ENCODE measurements around the gene JARID2.

- TF ChIP-seq, protein P1, sequence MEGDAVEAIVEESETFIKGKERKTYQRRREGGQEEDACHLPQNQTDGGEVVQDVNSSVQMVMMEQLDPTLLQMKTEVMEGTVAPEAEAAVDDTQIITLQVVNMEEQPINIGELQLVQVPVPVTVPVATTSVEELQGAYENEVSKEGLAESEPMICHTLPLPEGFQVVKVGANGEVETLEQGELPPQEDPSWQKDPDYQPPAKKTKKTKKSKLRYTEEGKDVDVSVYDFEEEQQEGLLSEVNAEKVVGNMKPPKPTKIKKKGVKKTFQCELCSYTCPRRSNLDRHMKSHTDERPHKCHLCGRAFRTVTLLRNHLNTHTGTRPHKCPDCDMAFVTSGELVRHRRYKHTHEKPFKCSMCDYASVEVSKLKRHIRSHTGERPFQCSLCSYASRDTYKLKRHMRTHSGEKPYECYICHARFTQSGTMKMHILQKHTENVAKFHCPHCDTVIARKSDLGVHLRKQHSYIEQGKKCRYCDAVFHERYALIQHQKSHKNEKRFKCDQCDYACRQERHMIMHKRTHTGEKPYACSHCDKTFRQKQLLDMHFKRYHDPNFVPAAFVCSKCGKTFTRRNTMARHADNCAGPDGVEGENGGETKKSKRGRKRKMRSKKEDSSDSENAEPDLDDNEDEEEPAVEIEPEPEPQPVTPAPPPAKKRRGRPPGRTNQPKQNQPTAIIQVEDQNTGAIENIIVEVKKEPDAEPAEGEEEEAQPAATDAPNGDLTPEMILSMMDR (IDR thresholded peaks at IDR 0.05): no peak
- TF ChIP-seq EP300 (IDR thresholded peaks at IDR 0.05) (no peak), POLR2A (IDR thresholded peaks at IDR 0.05) (no peak), POLR2AphosphoS5 (IDR thresholded peaks at IDR 0.05) (no peak)
Measured at GRCh38 chr6:15260099-15260821, 14.4 kb downstream of the JARID2 start.

Measured in sigmoid colon (tissue), 4 donors.